ENCODE results near the gene ELF4.

- no peak for TF ChIP-seq CTCF (IDR thresholded peaks at IDR 0.05)
- TF ChIP-seq POLR2A (IDR thresholded peaks at IDR 0.05) = no peak
Observed at GRCh38 chrX:130091980-130092522, 18.2 kb downstream of the ELF4 start.

Measured in suprapubic skin (tissue), 3 donors.